Limb (tissue), 2 donors: ENCODE measurements around the gene FAM83B.
"Not testable (repeated sequence)": the region's sequence is repeated elsewhere in the genome, so short reads cannot be mapped to it uniquely, and the experiment has no call there.

ENCODE experiments used
- DNase-seq, 2 donors: peaks; one replicate each; pipeline ENCODE4 v3.0.0-alpha.2; 2016; ENCODE audit errors: extremely low spot score in 2 of 2

Gene FAM83B

GRCh38 chr6:54846243-54846856 lies at the start of gene FAM83B:
TSS of gene FAM83B (plus strand) at chr6:54846771. CDS start at chr6:54870247, 23,476 bp downstream.
- DNase-seq: peak in 1 of 2 donors; percentile 53

GRCh38 chr6:54796918-54797317 lies 49.7 kb upstream of the FAM83B start:
- not testable (repeated sequence) for DNase-seq

- DNase-seq: no peak
Observed at GRCh38 chr6:54800050-54800600, 46.4 kb upstream of the FAM83B start.

- DNase-seq: no peak
Observed at GRCh38 chr6:54801244-54801643, 45.3 kb upstream of the FAM83B start.

GRCh38 chr6:54801669-54802068 lies 44.9 kb upstream of the FAM83B start:
- DNase-seq: no peak

- no peak for DNase-seq
Observed at GRCh38 chr6:54802775-54803634, 43.6 kb upstream of the FAM83B start.

- DNase-seq: no peak
Observed at GRCh38 chr6:54805077-54805476, 41.5 kb upstream of the FAM83B start.

- DNase-seq: no peak
Observed at GRCh38 chr6:54810147-54810546, 36.4 kb upstream of the FAM83B start.

- DNase-seq: no peak
Observed at GRCh38 chr6:54813892-54814291, 32.7 kb upstream of the FAM83B start.

GRCh38 chr6:54817236-54817635 lies 29.3 kb upstream of the FAM83B start:
- no peak for DNase-seq

GRCh38 chr6:54817834-54818233 lies 28.7 kb upstream of the FAM83B start:
- DNase-seq: no peak

- not testable (repeated sequence) for DNase-seq
Observed at GRCh38 chr6:54824225-54824624, 22.3 kb upstream of the FAM83B start.

- no peak for DNase-seq
Observed at GRCh38 chr6:54827010-54827409, 19.6 kb upstream of the FAM83B start.

- no peak for DNase-seq
Observed at GRCh38 chr6:54830216-54830615, 16.4 kb upstream of the FAM83B start.

- DNase-seq: no peak
Observed at GRCh38 chr6:54835176-54835575, 11.4 kb upstream of the FAM83B start.

GRCh38 chr6:54846857-54847674 lies 495 bp downstream of the FAM83B start:
- DNase-seq: peak in 1 of 2 donors; percentile 49

- DNase-seq: no peak
Observed at GRCh38 chr6:54847799-54848597, 1.4 kb downstream of the FAM83B start.

GRCh38 chr6:54850114-54850513 lies 3.5 kb downstream of the FAM83B start:
- DNase-seq: no peak

- no peak for DNase-seq
Observed at GRCh38 chr6:54856129-54856528, 9.6 kb downstream of the FAM83B start.

- DNase-seq: no peak
Observed at GRCh38 chr6:54860132-54860531, 13.6 kb downstream of the FAM83B start.

GRCh38 chr6:54860739-54861138 lies 14.2 kb downstream of the FAM83B start:
- no peak for DNase-seq
